Hematopoietic multipotent progenitor cell (in vitro differentiated cells): ENCODE results near the gene INTS13. TPM values are rescaled to one million over a fixed set of nuclear protein-coding genes. Genes with fewer than 3 reads are reported as not detected.
A peak's percentile ranks its signal among the peaks of the same experiment; 100 is the strongest.
"Not testable (repeated sequence)": the region's sequence is repeated elsewhere in the genome, so short reads cannot be mapped to it uniquely, and the experiment has no call there.

Experiments
- DNase-seq, 3 donors: peaks; one replicate each; pipeline ENCODE4 v3.0.0-alpha.2; 2011 to 2015; ENCODE audit warnings: low read depth in 2 of 3, low spot score in 2 of 3
- total RNA-seq: library from RNA; depleted of rRNA; stranded (reverse); fragments of >200 nt; gene quantifications from one replicate; pipeline ENCODE4 v1.2.3, GENCODE V29; 2012

The INTS13 gene
- total RNA-seq, 1 donor = 17.2 TPM

DNA sequence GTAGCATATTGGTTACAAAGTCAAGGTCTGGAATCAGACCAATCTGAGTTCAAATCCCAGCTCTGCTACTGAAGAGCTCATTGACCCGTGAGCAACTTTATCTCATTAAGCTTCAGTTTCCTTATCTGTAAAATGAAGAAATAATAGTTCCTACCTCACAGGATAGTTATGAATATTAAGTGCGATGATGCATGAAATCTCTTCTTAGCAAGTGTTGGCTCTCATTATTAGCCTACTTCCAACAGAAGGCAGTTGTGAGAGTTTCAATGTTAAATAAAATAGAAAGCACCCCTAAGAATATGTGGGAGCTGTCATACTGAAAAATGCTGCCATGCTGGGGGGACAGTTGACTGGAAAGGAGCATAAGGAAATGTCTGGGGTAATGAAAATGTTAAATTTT lies 65.8 kb downstream of the INTS13 start:
- no peak for DNase-seq

DNA sequence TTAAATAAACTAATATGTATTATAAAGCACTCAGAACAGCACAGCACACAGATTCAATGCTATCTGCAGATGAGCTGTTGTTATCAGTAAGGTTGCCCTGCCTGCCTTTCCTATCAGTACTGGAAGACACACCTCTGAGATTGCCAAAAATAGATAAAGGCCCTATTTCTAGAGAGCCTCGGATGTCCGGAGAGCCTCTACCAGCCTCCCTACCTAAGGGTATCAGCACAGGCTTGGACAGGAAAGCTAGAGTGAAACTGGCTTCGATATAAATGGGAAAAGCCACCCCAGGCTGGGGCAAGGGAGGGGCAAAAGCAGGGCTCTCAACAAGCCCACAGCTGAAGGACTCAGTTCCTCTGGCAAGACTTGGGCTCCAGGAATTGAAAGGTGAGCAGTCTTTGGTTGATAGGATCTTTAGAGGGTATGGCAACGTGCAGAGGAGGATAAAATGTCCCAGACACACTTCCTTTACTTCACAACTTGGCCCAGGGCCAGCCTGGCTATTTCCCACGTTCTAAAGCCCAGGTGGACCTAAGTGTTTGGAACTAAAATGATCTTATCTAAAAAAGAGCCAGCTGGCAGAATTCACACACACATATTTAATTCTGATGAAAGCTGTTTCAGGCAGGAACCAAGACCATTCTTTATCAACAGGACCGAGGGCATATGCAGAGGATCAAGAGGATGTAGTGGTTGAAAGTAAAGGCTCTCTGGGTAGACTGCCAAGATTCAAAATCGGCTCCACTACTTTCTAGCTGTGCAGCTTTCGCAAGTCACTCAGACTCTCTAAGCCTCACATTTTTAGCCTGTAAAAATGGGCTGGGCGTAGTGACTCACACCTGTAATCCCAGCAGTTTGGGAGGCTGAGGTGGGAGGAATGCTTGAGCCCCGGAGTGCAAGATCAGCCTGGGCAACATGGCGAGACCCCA lies 67.0 kb downstream of the INTS13 start:
- peak in 2 of 3 donors; percentile 40 to 85 for DNase-seq

GRCh38 chr12:26869908-26870459 lies 67.8 kb downstream of the INTS13 start:
- no peak for DNase-seq

GRCh38 chr12:26869104-26869494 lies 68.7 kb downstream of the INTS13 start:
- DNase-seq = no peak

DNA sequence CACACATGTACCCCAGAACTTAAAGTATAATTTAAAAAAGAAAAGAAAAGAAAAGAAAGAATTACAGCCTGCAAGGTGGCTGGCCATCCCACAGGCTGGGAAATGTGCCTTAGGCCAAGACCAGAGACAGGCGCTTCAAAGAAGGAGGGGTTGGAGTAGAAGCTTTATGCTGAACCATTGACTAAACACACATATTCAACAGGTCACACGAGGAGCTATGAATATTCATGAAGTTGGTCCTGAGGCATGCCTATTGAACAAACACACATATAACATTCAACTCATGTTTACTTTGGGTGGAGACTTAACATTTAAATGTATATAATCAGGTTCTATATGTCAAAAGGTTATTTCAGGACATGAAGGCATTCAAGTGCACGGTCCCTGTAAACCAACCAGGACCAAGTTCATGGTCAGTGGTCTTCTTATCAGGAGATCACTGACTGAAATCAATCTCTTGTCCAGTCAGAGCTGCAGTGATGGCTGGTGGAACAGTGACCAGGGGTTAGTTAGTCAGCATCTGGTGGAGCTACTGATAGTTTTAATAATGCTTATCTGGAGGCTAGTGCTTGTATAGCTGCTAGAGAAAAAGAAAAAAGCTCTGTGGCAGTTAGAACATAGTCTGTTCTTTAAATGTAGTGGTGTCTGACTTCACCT lies 69.2 kb downstream of the INTS13 start:
- DNase-seq = no peak

DNA sequence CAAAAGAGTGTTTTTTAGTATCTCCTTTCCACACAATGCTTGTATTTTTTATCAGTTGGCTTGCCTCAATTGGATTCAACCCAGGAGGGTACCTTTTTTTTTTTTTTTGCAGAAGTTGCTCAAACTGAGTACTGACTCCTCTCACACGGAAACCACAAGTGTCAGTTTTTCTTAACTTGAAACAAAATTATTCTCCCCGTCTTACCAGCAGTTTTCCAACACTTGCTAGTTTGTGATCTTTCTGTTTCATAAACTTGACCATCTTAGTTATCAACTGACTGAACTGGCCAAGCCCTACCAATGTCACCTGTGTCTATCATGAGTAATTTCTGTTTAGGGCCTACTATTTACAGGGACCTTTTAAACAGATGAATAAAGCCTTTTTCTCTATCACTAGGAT lies 70.7 kb downstream of the INTS13 start:
- peak in 2 of 3 donors; percentile 60 to 80 for DNase-seq

DNA sequence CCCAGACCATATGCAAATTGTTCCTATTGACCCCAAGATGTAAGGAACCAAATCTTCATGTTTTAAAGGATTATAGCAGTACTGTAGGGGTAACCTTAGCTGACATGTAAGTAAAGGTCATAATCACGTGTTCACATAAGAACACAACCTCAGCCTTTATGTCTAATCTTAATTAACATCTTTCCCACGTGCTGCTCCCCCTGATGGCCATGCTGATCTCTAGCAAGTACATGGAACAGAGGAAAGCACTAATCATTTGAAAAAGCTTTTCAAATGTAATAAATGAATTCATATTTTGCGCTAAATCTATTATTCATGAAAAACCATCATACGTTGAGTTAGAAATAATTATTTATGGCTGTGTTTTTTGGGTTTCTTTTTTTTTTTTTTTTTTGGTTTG lies 74.3 kb downstream of the INTS13 start:
- peak in 2 of 3 donors; percentile 22 to 32 for DNase-seq

DNA sequence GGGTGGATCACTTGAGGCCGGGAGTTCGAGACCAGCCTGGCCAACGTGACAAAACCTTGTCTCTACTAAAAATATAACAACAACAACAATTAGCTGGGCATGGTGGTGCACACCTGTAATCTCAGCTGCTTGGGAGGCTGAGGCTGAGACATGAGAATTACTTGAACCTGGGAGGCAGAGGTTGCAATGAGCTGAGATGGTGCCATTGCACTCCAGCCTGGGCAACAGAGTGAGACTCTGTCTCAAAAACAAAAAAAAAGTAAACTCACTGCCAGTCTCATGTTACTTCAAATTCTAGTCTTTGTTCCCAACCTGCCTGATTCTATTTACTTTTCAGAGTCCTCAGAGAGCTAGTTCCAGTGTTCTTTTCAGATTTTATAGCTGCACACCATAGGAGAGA lies 75.0 kb downstream of the INTS13 start:
- DNase-seq = not testable (repeated sequence)

DNA sequence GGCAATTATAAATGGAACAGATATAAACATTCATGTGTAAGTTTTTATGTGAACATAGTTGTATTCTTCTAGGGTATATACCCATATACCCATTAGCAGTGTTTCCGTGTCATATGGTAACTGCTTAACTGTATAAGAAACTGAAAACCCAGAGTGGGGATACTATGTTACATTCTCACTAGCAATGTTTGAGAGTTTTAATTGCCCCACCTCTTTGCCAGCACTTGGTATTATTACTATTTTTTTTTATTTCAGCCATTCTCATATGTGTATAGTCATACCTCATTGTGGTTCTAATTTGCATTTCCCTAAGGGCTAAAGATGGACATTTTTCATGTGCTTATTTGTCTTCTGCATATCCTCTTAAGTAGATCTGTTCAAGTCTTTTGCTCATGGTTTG lies 76.1 kb downstream of the INTS13 start:
- DNase-seq = no peak

- DNase-seq = no peak
Measured at GRCh38 chr12:26857465-26858176, 80.2 kb downstream of the INTS13 start.

- DNase-seq = no peak
Measured at GRCh38 chr12:26855337-26855736, 82.4 kb downstream of the INTS13 start.

Other genes with a start within 250 kb of the INTS13 start
- 29.6 TPM for gene ITPR2, start 104.8 kb downstream of the INTS13 start, total RNA-seq
- 58.2 TPM for gene FGFR1OP2, start 489 bp upstream of the INTS13 start, total RNA-seq
- 180 TPM for gene TM7SF3, start 76.4 kb upstream of the INTS13 start, total RNA-seq
- 46.6 TPM for gene MED21, start 84.6 kb upstream of the INTS13 start, total RNA-seq
- gene C12orf71, start 144.6 kb upstream of the INTS13 start, total RNA-seq = not detected